Uterus (tissue), 2 donors: Measurements from ENCODE around the gene STAC3.

Source experiments
- CTCF ChIP-seq, 4 experiments: fragments of 200-600 bp in 2 of 4; fragments of 450-650 bp in 2 of 4; sonication (generic) in 2 of 4; IDR thresholded peaks; one replicate each; pipeline ENCODE4 v1.5.1; 2016 to 2019; ENCODE audit warnings: antibody characterized with exemption in 4 of 4, mild to moderate bottlenecking in 2 of 4, moderate library complexity in 1 of 4
- POLR2A ChIP-seq, 2 donors: fragments of 450-650 bp; IDR thresholded peaks; one replicate each; pipeline ENCODE4 v1.6.1; 2016; ENCODE audit warnings: antibody characterized with exemption in 2 of 2, mild to moderate bottlenecking in 1 of 2, moderate library complexity in 1 of 2

GRCh38 chr12:57214398-57214781 lies 36.6 kb downstream of the STAC3 start:
- TF ChIP-seq CTCF (IDR thresholded peaks at IDR 0.05) (peak; percentile 63 to 78 (median 68)), POLR2A (IDR thresholded peaks at IDR 0.05) (no peak)
